Measurements from ENCODE around the gene PLXNA4.
"Not testable (repeated sequence)": the region's sequence is repeated elsewhere in the genome, so short reads cannot be mapped to it uniquely, and the experiment has no call there.

The PLXNA4 gene

DNA sequence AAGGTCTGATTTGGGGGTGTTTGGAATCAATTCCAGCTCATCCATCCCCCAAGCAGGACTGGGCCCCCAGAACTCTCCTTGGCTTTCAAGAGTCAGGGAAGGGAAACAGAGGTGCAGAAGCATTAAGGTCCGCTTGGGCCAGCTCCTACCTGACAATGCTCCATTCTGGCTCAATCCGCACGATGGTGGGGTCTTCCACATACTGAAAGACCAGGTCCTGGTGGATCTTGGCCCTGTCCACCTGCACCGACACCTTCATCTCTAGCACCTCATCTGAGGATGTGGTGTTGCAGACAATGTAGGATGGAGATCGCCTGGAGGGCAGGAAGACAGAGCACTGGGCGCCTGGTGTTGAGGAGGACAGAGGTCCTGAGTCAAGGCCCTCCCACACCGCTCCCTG lies 391.1 kb downstream of the PLXNA4 start:
- DNase-seq, result no peak

DNA sequence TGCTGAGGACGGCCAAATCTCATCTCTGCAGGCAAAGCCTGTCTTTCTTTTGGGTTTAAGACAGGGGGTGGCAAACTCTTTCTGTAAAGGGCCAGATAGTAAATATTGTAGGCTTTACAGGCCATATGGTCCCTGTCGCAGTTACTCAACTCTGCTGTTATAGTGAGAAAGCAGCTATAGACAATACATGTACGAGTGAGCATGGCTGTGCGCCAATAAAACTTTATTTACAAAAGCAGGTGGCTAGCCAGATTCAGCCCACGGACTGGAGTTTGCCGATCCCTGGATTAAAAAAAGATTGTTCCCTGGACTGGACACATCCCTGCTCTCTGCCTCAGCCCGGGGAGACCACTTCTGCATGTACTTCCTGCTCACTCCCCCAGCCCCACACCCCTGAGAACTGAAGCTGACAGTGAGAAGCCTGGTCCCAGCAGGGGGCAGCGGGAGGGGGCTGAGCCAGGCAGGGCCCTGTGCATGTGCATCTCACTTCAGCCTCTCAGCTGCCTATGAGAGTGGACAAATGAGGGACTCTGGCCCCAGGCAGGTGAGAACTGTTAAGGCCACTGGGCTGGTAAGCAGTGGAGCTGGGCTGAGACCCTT lies 392.4 kb downstream of the PLXNA4 start:
- no peak for DNase-seq

DNA sequence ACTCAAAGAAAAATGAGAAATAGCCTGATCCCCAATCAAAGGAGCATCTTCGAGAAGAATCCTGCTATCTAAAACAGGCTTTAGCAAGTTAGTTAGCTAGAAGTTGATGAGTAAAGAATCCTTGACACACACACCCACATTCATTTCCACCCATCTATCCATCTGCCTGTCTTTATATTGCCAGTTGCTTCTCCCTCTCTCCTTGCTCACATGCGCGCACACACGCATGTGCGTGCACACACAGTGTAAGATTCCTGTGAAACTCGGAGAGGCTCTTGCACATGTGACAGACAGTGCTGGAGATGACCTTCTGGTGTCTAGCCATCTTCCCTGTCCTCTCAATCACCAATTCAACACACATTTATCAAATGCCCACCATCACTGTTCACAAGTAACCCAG lies 393.3 kb downstream of the PLXNA4 start:
- no peak for DNase-seq

DNA sequence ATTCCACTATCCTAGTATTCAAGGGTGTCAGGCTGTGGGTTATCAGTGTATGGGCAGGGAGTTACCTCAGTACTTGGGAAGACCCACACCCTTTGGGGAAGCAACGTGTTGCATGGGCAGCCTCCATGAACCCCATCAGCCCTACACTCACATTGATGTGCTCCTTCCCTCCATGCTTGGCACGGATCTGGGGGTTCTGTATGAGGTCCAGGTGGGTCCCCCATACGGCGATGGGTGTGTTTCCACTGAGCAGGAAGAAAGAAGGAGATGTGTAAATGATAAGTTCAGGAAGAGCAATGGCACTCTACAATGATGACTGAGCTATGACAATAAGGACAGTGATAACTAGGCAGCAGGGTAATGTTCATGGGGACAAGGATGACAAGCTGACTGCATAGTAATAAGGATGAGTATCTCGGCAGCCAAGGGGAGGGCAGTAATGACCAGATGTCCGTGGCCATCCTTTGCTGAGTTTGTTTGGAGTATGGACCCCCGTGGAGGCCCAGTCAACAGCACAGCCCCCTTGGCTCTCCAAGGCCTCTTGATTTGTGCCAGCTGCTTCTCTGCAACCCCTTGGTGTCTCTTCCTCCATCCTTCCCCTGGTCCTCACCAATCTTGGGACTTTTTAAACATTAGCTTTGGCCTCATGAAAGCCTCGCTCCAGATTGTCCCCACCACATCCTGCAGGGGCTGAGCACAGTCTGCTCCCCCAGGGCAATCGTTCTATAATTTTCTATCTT lies 394.2 kb downstream of the PLXNA4 start:
- no peak for DNase-seq

DNA sequence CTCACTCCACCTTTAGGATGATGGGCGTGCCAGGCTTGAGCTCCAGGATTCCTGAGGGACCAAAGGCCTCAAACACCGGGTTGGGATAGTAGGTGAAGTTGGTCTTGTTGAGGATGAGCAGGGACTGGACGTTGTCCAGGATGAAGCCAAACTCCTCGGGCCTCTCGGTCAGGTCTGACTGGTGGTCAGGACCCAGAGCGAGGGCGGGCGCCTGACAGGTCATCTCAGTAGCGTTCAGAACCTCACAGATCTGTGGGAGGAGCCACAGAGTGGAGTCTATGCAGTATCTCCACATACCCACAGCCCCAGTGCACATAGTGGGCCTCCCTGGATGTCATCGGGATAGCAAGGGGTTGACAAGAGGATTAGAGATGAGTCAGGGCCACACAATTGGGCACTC lies 394.9 kb downstream of the PLXNA4 start:
- DNase-seq, result no peak

DNA sequence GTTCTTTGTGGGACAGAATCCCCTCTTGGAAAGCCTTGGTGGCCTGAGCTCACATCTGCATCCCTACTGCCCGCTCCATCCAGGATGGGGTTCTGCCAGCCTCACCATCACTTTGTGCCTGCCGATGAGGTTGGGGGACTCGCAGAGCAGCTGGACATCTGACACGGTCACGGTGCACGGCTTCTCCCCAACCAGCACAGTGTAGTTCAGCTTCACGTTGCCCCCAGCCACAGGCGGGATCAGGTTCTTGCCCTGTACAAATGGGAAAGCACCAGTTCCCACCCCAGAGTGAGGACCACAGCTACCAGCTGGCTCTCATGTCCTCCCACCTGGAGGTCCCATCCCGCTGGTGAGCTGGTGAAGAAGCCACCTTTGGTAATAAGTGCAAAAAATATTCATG lies 395.8 kb downstream of the PLXNA4 start:
- DNase-seq, result no peak

DNA sequence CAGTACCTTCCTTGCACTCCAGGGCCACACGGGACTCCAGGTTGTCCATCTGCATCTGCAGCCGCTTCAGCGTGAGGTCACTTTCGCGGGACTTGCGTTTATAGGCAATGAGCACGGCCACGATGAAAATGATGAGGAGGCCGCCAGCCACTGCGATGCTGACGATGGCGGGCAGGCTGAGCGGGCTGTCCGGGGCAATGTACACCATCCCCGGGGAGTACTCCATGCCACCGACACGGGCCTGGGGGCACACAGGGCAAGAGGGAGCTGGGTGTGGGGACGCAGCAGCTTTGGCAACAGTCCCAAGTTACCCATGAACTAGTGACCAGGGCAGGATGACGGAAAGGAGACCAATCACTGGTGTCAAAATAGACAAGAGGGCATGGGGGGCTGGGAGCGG lies 396.6 kb downstream of the PLXNA4 start:
- no peak for DNase-seq

DNA sequence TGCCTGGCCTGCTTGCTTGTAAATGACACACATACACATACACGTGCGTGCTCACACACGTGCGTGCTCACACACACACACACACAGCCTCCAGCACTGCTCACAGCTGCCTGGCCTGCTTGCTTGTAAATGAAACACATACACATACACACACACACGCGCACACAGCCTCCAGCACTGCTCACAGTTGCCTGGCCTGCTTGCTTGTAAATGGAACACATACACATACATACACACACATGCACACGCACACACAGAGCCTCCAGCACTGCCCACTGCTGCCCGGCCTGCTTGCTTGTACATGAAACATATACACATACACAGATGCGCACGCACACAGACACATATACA lies 397.2 kb downstream of the PLXNA4 start:
- no peak for DNase-seq

DNA sequence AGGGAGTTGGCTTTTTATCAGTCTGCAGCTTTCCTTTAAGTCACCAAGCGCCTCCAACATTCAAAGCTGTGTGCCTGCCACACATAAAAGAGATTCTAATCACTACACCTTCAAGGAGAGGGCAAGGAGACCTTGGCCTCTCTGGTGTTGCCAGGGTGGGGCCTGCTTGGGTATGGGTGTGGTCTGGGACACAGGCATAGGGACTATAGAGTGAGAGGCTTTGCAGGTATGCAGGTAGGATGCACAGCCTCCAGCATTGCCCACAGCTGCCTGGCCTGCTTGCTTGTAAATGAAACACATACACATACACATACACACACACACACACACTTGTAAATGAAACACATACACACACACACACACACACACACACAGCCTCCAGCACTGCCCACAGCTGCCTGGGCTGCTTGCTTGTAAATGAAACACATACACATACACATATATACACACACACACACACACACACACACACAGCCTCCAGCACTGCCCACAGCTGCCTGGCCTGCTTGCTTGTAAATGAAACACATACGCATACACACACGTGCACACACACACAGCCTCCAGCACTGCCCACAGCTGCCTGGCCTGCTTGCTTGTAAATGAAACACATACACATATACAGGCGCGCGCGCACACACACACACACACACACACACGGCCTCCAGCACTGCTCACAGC lies 397.7 kb downstream of the PLXNA4 start:
- DNase-seq, result peak in 1 of 56 donors; percentile 9

DNA sequence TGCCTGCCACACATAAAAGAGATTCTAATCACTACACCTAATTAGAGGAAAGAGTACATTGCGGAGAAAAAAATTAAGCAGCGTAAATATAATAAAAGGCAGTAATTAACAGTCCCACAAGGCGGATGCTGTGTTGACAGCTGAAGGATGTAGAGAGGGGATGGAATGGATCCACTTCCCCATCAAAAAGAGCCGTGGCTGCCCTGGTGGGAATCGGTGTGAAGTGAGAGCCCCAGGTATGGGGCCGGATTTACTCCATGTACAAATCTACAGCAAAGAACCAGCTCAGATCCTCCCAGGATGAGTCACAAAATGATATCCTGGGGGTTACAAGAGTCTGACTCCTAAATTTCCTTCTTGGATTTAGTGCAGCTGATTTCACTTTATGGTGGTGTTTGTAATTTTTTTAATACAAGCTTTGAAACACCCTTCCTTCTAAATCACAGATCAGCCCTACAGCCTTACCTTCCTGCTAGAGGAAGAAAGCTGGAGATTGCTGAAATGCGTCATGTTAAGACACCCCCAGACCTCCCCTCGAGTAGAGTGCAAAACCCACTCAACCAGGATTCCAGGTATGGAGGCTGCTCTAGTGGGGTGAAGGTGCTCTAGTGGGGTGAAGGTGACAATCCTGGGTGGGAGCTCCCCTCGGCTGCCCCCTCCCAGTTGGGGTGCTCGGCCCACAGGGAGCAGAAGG lies 398.4 kb downstream of the PLXNA4 start:
- peak in 11 of 56 donors; percentile 5 to 24 (median 15) for DNase-seq

DNA sequence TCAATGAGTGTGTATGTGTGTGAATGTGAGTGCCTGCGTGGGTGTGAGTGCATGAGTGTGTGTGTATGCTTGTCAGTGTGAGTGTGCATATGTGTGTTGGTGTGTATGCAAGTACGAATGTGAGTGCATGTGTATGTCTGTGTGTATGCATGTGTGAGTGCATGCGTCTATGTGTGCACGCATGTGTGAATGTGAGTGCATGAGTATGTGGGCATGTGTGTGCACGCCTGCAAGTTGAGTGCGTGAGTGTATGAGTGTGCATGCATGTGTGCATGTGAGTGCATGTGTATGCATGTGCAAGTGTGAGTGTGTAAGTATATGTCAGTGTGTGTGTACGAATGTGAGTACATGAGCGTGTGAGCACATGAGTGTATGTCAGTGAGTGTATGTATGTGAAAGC lies 399.6 kb downstream of the PLXNA4 start:
- DNase-seq, result no peak

DNA sequence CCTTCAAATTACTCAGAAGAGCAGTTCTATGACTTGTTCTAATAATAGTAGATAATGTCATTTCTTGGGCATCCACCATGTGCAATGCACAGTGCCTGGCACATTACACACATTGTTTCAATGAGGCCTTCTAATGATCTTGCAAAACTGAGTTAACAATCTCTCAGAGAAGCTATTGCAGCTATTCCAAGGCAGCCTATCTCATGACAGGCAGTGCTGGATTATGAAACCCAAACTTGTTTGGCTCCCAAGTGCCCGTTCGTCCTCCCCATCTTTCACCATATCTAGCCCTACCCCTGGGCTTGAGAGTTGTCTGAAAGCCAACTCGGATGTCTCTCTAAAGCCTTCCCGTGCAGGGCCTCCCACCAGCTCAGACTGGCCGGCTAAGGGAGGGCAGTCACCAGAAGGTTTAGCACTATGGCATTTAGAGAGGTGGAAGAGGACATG lies 405.1 kb downstream of the PLXNA4 start:
- DNase-seq, result no peak

DNA sequence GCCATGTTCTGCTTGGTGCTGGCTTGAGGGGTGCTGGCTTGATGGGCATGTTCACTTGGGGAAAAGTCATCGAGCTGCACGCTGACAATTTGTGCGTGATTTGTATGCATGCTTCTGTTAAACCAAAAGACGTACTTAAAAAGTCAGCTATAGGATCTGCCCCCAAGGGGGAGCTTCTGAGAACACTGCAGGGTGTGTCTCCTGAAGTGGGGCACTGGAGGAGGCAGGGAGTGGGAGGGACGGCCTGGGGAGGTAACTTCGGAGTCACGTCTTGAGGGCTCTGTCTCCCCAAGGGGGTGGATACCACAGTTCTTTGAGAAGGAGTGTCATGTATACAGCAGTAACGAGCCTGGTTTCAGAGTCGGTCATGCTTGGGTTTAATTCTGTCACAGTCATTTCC lies 406.5 kb downstream of the PLXNA4 start:
- DNase-seq, result peak in 16 of 56 donors; percentile 5 to 43 (median 15)

DNA sequence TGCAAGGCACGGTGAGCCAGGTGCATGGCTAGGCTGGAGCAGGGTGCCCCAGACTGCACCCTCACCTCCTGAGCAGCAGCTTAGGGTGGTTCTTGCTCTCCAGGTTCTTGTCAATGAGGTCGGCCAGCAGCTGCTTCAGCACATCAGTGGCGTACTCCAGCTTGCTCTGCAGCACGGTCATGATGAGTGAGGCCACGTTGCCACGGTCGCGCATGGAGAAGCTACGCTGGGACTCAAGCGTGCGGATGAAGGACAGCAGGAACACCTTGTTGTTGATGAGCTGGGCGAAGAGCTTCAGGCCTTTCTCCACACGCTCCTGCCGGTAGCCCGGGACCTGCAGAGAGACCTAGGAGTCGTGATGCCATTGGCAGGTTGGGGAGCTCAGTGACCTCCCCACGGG lies 408.0 kb downstream of the PLXNA4 start:
- DNase-seq, result no peak

DNA sequence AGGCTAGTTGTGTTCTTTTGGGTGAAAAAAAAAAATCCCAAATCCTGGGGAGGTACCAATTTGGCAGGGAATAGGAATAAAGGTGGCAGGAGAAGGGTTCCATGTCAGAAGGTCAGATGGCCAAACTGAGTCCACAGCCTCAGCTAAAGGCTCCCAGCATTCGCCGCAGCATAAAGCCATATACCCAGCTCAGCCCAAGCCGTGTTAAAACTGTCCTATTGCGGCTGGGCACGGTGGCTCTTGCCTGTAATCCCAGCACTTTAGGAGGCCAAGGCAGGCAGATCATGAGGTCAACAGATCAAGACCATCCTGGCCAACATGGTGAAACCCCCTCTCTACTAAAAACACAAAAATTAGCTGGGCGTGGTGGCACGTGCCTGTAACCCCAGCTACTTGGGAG lies 410.6 kb downstream of the PLXNA4 start:
- not testable (repeated sequence) for DNase-seq

DNA sequence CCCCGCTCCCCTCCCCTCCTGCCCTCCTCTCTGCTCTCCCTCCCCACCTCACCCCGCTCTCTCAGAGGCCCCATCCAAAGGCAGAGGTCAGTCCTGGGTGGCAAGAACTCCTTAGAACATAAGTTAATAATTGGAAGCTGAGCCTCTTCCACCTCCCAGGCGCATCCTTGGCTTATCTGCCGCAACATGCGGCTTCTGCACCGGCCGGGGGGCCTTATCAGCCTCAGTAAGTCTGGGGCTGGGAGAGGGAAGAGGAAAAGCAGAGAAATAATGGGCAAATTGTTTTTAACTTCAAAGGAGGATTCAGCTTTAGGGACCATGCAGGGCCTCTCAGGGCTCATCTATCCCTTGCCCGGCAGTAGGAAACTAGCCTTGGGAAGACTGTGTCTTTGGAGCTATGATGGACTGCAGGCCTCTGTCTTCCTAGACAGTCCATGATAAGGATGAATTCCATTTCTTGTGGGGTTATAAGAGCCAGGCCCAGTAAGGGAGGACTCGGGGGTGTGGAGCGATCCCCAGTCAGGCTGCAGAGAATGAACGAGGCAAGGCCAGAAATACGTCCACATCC lies 411.6 kb downstream of the PLXNA4 start:
- DNase-seq, result no peak

DNA sequence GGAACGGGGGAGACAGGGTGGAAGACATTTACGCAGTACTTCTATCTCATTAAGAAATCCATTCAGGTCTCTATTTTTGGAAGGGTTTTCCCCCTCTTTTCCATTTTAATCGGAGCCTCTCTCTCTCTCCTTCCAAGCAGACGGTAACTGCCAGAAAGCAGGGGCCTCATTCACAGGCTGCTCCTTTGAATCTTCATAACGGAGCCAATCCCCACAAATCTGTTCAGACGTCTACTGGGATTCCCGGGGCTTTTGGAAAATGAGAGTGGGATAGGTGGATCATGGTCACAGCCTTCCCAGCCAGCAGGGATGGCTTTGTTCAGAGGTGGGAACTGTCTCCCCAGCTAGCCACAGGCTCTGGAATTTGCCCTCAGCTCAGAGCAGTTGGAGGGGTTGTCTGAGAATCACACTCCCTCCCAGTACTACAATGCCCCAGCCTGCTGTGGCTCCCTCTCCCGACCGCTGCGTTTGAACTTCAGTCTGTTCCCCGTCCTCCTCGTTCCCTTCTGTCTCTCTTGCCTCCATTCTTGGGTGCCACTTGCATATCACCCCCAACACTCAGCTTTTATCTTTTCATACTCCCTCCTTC lies 413.6 kb downstream of the PLXNA4 start:
- DNase-seq, result peak in 2 of 56 donors; percentile 10 to 18

DNA sequence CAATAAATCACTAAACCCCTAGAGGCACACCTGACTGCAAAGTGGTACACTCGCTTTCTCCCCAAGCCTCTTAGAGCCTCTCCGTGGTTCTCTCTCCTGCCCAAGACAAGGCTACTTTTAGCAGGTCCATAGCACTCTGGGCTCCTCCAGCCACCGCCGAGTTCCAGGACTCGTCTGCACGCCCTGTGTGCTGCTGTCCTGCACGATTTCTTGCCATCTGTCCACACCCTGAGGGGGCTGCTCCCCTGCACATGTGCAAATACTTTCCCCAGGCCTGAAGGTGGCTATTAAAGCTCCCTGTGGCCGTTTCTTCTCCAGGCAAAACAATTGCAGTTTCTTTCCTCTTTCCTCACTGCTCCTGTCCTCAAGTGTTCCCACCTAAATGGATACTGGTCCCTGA lies 414.3 kb downstream of the PLXNA4 start:
- DNase-seq, result no peak

DNA sequence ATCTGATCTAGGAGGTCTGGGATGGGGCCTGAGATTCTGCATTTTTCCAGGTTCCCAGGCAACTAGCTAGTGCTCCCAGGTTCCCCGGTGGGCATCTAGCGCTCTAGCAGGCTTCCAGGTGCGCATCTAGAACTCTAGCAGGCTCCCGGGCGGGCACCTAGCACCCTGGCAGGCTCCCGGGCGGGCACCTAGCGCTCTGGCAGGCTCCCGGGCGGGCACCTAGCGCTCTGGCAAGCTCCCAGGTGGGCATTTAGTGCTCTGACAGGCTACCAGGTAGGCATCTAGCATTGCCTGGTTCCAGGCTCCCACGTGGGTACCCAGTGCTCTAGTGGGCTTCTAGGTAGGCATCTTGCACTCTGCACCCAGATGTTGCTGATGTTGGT lies 414.7 kb downstream of the PLXNA4 start:
- DNase-seq, result no peak

DNA sequence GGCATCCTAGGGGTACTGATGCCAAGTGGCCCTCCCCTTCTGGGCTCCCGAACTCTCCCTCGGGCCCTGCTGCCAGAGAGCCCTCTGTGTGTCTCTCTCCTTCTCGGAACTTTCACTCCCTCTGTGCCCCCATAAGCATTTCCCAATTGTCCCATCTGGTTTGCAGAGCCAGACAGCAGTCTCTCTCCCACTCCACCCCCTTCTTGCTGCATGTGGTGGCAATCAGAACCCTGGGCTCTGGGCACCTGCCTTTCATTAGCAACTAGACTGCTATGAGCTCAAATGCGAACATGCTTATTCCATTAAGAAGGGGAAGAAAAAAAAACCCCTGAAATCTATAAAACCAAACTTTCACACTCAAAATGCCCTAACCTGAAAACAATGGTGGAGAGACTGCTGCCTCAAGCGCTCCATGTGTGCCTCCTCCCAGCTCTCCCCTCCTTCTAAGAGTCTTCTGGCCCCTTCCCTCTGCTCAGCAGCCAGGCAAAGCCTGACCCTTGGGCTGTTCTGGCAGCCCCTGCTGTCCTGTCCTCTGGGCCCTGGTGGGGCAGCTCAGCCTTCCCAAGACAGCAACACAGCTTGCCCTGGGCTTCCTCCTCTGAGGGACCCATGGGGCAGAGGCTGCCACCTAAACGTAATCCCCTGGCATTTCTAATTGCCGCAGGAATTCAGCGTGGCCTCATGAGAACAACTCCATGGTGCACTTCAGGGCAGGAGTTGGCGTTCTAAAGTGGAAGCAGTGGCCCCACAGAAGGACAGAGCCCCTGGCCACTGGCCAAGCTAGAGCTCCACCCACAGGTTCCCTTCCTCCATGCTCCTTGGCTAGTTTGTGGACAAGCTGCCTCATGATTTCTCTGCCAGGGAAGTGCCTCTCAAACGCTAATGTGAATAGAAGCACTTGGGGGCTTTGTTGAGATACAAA lies 415.4 kb downstream of the PLXNA4 start:
- DNase-seq, result peak in 4 of 56 donors; percentile 2 to 41 (median 10)
